ENCODE results near the gene ACACA.
"Not testable (repeated sequence)": the region's sequence is repeated elsewhere in the genome, so short reads cannot be mapped to it uniquely, and the experiment has no call there.

The ACACA gene

DNA sequence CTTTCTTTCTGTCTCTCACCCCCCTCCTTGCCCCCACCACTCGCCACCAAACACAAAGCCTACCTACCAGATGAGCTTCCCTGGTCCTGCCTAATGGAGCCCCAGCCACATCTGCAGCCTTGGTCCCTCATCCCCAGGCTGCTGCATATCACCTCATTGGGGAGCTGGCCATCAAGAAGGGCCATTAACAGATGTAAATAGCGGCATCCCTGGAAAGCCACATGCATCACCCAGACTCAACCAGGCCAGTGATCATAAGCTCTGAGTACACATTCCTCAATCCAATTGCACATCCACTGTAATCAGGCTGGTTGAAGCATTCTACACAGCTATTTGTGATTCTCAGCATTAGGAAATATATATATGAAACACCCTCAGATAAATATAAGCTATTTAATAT, 242.6 kb downstream of the ACACA start:
- DNase-seq, result no peak

DNA sequence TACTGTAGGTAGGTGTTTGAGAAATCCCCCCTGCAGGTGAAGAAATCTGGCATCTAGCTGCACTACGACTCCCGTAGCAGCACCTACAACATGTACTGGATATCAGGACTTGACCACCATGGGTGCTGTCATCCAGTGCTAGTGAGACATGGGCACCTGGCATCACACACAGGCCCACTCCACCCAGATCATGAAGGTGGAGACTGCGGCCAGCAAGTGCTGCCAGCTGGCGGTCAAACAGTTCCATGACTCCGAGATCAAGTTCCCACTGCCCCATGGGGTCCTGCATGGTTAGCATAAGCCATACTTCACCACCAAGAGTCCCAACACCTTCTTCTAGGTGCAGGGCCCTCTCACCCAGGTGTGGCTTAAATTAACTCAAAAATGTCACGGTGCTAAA, 243.8 kb downstream of the ACACA start:
- no peak for DNase-seq

DNA sequence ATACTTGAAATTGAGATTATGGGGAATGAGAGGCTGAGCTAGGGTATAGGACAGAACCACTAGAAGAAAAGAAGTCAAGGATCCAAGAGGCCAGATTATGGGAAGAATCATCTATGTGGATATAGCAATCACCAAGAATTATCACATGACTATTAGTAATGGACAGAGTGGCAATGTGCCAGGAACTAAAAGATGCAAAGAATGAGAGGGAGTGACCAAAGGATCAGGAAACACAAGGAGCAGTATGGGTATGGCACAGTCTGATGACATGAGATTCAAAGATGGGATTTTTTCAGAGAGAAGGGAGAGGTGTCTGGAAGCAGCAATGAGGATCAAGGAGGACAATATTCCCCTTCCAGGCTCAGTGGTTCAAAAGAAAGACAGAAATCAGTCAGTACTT, 245.7 kb downstream of the ACACA start:
- no peak for DNase-seq

DNA sequence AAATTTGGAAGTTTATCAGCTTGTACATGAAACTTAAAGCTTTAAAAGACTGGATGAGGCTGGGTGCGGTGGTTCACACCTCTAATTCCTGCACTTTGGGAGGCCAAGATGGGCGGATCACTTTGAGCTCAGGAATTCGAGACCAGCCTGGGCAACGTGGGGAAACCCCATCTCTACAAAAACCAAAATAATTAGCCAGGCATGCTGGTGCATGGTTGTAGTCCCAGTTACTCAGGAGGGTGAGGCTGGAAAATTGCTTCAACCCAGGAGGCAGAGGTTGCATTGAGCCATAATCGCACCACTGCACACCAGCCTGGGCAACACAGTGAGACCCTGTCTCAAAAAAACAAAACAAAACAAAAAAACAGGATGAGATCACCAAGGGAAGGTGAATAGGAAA, 248.3 kb downstream of the ACACA start:
- DNase-seq, result no peak

DNA sequence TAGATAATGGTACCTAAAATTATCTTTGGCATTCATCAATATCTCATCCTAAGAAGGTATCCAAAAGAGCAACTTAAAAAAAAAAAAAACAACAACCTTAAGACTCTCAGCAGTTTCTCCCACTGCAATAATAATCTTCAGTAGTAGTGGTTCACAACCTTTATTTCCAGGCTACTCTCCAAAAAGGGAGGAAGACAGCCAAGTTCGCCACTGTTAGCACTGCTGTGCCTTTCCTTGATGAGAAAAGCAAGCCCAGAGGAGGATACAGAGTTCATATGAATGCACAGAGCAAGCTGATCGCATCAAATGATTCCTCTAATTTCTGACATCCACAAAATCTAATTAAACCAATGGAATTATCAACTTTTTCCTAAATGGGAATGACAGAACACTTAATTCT, 258.5 kb downstream of the ACACA start:
- no peak for DNase-seq

DNA sequence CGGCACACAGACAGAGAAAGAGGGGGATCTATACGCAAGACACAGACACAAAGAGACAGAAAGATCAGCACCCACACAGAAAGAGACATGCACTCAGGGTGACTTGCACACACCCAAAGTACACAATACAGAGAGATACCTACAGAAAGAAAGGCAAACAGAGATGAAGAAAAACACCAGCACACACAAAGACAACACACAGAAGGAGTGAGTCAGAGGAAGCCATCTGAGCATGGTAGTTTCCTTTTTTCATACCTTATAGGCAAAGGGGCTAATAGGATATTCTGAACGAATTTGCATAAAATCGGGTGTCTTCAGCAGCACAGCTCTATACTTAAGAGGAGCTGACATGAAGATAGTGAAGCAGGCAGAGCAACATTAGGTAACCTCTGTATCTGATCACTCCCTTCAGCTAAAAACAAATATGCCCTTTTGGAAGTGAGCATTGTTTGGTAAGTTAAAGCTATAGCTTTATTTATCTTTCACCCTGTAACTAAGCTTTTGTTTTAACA, 259.3 kb downstream of the ACACA start:
- peak in 1 of 2 donors; percentile 1 for DNase-seq

DNA sequence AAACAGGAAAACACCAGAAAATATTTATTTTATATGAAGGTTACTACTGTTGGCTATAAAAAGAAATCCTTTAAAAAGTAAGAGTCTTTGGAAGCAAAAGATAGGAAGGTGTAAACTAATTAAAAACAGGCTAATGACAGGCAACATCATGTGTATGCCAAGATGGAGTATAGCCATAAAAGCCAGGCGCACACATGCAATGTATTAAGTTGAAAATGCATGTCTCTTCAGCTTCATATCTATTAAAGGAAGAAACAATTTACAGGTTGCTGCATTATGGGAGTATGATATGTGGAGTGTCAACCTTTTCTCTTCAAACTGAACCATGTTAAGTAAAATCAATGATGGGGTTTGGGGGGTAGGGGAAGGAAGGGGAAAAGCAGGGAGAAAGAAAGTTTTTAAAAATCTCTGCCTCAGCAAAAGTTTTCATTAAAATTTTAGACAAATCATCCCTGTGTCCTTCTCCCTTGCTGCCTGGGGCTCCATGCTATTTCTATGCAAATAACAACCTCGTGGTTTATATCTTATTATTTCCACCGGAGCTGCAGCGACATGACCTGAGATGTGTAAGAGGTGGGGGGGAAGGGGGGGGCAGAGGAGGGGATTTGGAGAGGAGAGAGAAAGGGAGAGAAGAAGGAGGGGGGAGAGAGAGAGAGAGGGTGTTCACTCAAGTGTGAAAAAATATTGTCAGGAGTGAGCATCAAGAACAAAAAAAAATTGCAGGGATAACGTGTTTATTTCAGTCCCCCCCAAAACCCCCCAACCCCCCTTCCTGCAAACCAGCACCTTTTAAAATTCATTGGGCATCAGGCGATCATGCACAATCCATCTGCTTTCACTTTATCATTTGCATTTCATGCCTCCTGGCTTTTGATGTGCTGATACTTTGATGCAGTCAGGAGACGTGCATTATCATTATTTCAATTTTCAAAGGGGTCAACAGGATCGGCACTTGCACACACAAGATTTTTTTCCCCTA, 260.3 kb downstream of the ACACA start:
- DNase-seq, result no peak

DNA sequence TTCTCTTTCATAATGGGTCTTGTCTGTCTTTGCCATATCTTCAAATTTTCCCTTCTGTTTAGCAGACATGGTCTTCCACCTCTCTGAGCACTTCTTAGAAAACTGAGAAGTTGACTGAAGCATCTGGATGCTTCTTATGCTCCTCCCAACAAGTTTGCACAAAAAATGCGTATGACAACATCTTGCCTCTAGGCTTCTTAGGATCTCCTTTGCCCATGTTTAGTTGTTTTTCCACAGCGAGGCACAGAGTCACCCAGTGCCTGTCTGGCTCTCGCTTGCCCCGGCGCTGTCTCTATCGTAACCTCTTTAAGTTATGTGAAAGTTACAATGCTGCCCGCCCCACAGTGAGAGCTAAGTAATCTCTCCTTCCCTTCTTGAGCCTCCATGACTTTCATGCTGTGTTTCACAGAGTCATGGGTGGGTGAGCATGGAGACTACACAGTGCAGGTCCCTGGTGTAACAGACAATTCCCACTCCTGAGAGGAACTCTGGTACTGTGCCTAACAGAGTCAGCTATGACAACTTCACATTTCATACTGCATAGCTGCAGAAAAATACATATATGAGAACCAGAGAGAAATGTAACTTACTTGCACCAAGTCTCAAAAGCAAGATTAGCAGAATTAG, 262.4 kb downstream of the ACACA start:
- no peak for DNase-seq

DNA sequence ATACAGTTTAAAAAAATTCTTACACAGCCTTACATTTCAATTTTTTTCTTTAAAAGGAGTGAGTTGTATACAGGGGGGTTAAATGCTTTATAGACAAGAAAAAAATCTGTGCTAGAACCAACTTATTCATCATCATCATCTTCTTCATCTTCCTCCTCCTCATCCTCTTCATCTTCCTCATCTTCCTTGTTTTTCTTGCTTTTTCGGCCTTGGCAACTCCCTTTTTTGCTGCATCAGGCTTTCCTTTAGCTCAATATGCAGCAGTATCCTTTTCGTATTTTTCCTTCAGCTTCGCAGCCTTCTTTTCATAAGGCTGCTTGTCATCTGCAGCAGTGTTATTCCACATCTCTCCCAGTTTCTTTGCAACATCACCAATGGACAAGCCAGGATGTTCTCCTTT, 263.1 kb downstream of the ACACA start:
- DNase-seq, result not testable (repeated sequence)

DNA sequence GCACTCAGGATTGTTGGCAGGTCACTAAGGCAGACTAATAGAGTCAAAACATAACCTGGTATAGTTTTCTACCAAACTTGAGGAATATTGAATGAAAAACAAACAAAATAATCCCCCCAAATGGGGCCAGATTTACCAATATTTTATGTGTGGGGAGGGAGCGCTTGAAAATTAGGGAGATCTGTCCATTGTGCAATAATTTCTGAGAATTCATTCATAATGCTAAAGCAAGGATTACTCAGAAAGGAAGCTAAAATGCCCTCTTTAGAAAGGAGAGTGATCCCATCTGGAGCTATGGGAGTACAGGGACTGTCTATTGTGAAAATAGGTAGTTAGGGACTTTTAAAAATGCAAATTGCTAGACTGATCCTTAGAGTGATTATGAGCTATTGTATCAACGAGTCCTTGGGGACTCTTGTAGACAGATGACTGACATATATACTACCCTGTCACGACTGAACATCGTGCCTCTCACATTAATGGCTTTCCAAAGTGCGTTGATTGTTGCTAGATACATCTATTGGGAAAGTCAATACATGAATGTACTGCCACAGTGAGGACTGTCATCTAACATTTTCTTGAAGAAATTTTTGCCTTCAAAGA, 264.2 kb downstream of the ACACA start:
- no peak for DNase-seq

DNA sequence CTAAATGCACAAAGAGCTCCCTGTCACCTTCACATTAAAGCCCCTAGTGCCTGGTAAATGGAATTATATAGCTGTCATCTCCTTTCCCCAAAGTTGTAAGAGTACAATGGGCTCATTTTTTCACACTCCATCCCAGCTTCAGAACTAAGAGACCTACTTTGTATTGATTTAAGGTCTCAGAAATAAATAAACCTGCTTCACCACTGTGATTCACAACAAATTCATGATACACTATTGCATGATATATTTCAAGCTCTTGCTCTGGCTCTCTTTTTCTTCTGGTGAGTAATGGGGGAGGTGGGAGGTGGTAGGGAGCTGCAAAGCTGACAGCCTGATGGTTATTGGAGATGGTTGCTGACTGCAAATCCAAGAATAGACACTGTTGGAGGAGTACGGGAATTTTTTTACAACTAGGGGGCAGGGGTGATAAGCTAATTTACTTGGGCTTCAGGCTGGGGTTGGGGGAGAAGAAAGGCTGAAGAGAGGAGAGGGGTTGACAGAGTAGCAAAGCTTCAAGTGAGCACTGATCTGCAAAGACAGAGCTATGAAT, 268.0 kb downstream of the ACACA start:
- no peak for DNase-seq

DNA sequence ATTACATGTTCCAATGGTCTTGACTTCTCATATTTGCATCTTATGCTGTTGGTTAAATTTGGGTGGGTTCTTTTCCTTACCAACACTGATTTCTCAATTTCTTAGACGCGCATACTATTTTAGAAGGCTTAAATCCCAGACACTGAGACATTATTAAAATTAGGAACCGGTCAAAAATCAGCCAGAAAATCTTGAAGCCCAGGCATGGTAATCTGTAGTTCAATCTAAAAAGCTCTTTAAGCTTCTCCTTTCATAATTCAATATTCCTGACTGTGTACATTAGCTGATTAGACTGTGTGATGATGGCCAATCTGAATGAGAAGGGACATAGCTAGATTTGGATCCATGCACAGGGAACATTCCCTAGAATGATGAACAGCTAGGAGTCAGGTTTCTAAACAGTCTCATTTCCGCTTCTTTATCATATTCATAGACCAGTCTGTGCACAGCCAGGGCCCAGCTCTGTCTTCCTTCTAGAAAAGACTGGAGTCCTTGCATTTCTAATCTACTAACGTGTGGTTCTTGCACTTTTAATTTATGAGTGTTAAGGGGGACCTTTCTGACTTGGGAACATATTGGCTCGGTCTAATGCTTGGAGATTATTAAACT, 268.6 kb downstream of the ACACA start:
- DNase-seq, result no peak

DNA sequence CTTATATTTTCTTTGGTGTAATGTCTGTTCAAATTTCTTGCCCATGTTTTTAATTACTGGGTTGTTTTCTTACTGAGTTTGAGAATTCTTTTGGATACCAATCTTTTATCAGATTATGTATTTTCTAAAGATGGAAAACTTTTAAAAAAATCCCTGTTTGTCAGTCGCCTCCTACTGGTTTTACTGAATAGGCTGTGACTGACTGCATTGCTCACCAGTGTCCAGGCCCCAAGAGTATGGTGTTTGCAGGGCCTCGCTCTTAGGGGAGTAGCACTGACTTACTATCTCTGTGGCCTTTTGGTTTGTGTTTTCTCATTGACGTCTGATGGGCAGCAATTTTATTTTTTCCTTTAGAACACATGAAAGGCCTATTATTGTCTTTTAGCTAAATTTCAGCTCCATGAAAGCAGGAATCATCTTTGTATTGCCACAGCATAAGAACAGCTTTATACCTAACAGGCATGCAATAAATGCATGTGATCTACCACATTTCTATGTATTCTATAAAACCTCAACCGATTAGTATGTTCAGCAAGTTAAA, 269.5 kb downstream of the ACACA start:
- no peak for DNase-seq

DNA sequence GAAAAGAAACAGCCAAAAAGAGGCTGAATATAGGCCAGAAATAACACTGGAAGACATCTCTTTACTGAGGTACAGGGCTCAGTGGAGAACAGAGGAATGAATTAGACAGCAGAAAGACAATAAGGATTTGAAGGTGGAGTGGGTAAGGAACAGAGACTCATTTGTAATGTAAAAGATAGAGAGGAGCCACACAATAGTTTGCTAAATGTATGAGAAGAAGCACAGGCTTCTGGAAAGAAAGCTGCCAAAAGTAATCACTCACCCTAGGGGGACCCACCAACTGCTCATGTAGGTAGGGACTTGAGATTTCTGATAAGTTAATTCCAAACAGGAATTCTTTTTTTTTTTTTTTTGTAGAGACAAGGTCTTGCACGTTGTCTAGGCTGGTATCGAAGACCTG, 271.1 kb downstream of the ACACA start:
- DNase-seq, result no peak

DNA sequence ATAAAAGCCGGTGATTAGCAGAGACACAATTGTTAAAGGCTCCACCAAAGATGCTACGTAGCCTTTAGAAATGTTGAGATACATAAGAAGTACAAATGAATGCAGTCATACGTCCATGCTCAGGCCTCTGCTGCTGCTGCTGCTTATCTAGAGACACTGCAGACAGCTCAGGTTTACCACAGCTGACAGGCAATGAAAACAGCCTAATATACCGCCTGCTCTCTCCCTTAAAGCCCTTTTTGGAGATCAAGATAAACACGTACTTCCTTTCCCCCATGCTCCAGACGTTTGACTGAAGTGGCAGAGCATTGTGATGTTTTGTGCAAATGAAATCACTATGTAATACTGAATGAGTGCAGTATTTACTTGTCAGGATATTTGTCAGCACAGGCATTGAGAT, 272.6 kb downstream of the ACACA start:
- no peak for DNase-seq

DNA sequence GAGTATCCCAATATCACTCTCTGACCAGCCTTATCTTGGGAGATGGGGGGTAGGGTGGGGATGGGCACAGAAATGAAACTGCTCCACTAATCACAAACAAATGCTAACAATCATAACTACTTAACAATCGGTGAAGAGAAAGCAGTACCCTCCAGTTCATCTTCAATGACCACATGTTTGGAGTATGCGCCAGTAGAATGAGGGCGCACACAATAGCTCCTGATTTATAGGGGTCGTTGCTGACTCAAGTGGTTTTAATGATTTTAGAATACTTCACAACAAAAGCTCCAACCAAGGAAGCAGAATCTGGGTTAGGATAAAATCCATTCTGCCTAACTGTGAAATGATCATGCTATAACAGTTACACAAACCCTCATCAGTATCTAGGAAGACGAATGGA, 273.5 kb downstream of the ACACA start:
- no peak for DNase-seq

DNA sequence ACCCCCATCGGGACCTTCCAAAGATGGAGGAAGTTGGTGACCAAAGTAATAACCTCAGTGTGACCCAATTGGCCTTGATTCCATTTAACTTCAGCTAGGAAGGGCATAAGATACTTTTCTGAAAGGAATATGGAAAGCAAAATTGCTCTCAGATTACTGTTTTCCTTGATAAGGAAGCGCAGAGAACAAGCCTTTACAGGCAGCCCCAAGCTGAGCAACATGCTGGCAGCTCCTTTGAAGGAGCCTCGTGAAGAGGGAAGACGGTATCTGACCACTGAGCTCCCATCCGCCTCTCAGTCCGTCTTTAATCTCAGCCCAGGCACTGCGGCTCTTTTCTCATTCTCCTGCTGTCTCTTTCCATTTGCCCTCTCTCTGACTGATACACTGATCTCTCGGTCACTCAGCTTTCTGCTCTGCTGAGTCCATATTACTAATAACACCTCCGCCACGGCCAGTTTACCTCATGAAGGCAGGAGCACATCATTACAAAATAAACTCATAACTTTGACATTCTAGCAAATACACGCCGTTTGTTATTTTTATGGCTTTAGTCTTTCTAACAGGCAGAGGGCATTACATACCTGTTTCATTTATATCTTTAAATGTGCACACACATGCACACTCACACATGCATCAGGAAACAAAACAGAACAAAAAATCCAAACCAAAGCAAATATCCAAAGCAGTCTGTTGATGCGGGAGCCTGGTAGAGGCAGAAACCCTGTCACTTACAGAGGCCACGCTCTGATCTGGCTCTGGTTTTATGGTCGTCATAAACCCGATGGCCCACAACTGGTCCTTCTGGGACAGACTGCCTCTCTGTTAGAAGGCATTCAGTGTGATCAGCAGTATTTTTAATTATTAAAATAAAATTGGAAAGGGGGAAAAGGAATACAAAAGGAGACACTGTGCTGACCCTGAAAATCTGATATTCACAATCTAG, 274.7 kb downstream of the ACACA start:
- no peak for DNase-seq

DNA sequence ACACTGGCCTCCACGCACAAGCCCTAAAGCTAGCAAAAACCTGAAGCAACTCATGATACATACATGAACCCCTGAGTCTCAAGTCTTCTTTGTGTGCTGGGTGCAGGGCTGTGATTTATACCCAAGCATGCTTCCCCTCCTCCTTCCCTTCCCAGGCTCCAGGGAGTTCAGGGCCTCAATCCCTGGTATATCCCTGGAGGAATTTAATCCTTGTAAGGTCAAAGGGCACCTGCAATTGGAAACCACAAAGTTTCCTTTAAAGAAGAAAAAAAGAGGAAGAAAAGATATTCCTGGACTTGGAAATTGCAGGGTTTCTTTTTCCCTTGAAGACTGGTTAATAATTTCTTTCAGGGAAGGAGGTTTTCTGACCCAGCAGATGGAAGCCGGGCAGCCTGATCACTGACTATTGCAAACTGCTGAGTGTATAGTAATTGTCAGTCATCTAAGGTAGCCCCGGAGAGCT, 275.6 kb downstream of the ACACA start:
- no peak for DNase-seq

DNA sequence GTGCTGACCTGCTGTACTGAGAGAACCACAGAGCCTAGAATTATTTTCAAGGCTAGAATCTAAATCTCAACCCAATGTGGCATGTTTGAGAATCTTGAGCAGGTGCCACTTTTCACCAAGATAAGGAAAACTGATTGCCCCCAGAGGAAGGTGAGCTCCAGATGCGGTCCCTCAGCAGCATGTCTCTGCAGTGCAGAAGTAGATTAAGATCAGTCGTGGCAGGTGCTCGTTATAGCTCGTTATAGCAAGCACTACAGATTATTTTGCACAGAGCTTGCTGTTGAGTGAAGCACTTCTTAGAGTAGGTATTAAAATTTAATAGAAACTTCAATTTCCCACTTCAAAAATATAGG, 281.8 kb downstream of the ACACA start:
- DNase-seq, result no peak

DNA sequence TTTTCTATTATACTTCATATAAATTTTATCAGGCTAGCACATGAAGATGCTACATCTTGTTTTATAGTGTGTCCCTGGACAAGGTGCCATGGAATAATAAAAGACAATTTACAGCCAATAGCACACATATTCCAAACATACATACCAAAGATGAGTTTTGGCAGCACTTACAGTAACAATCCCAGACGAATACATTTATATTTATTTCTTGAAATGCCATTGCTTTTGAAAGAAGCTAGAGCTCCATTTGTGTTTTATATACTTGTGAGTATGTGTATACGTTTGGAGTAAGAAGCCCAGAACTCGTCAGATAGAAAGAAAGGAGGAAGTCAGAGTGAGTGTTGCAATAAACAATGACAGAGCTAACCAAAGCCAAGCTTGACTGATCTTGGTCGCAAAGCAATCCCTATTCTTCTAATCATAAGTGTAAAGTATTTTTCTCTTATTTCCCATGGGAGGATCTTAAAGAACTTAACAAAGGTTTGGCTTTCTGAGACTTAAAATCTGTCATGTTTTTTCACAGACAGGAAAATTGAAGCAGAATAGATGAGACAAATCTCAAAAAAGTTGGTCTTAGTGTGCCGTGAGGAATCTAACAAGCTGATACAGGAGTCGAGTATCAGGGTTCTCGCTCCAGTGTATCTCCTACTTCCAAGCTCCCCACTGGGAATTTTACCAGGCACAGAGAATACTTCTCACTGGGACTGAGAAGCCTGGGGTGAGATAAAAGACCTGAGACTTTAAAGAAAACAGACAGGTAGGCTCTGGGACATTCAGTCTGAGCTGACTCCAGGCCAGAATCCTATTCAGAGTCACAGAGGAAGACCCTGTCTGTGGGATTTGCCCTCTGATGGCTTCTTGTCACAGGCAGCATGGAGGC, 282.5 kb downstream of the ACACA start:
- no peak for DNase-seq
